NCI-H1092 treated with DMSO at 0.1 percent for 48 hours (cell line): ENCODE data around the gene PHLPP1.

Experiments used
- DNase-seq: peaks from one replicate; lab custom pipeline; 2025; lab: John Stamatoyannopoulos, UW

PHLPP1 gene

DNA sequence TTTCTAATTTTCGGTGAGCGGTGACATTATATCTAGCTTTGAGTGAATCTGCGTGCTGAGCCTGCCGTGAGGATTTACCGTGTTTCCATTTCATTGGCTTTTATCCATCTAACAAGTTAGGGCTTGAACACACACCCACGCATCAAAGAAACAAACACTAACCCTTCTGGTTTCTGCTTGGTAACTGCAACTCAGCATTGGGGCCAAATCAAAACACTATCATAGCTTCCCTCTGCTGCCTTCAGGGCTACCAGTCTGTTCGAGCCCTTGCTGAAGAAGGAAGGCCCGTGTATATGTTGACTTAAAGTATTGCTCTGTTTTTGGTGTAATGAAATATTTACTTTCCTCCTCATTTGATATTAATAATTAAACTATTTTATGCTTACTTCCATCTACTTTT is 227.2 kb downstream of the PHLPP1 start:
- DNase-seq = no peak

DNA sequence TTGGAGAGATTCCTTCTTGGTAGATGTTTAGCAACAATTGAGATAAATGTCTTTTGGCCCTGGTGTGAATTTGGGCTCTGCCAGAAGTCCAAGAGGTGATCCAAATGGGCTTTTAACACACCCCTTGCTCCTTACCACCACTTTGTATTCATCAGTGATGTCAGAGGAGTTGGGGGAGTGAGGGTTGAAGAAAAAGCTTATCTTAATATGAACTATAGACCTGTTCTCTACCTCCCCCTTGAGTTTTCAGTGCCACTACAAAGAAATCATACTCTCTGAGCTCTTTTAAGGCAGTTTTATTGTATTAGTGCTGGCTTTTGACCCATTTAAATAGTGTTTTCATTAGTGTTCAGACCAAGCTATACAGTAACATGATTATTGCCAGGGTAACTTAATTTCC is 229.1 kb downstream of the PHLPP1 start:
- no peak for DNase-seq

DNA sequence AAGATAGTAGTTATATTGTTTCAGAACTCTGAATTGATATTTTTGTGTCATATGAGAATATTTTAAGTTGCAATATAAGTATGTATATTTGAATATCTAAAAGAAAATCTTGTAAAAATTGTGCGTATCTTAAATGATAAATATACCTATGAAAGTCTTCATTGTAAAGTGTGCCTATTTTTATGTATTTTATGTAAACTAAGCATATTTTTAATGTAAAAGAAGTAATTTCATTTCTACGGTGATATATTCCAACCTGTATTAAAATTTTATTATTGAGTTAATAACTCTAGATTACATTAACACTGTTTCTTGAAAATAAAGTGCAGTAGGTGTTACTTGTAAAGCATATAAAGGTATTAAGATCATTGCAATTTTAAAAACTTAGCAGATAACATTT is 233.4 kb downstream of the PHLPP1 start:
- no peak for DNase-seq

DNA sequence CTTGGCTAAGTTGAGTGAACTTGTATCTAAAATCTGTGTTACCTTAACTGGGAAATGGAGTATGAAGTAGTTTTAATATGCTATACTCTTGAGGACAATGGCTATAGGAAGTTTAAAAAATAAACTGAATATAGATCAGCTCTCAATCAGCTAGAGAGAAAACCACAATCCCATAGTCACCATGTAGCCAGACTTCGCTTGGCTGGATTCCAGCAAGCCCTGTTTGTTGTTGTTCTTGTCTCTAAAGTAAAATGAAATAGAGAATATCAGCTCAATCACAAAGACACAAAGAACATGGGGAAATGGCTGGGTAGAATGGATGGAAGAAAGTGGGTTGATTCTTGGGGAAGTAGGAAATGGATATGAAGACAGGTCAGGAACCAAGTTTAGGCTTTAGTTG is 234.9 kb downstream of the PHLPP1 start:
- DNase-seq = no peak

DNA sequence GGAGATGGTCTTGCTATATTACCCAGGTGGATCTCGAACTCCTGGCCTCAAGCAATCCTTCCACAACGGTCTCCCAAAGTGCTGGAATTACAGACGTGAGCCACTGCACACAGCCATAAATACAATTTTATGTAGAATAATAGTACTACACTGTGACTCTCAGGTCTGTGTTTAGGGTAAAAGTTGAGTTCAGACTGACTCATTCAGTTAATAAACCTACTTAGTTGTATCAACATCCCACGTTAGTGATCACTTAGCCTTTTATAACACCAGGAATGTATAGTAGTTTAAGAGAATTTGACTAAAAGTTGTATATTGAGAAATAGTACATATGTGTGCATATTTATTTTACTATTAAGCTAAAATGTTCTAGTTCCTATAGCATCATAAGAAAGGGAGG is 237.5 kb downstream of the PHLPP1 start:
- DNase-seq = no peak

DNA sequence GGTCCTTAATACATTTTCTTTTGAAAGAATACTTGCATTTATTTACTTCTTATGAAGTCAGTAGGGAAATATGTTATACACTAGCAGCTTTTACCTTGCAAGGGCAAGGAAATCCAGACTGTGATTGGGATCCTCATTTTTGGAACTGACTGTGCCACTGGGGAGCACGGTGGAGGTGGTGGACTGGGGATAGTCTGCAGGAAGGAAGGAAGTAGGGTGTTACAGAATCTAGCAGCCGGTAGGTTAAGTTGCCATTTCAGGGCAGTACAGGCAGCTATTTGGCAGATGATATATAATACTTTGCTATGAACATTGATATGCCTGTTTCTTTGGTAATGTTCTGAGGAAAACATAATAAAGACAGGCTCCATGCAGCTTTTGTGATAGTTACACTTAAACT is 238.3 kb downstream of the PHLPP1 start:
- DNase-seq = no peak

DNA sequence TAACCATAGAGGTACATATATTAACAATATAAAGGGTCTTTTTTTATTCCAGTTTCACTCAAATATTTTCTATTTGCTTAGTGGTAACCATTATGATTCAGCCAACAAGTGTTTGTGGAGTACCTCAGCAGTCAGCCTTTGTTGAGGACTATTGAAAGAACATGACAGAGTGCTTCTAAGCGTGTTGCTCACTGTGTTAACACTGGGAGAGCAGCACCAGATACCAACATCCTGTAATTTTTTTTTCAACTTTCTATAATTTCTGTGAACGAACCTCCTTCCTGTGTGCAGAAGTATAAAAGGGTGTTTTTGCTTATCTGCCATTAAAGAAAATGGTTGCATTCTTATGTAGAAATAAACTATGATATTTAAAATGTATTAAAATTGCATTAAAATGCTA is 239.0 kb downstream of the PHLPP1 start:
- peak; percentile 19 for DNase-seq

DNA sequence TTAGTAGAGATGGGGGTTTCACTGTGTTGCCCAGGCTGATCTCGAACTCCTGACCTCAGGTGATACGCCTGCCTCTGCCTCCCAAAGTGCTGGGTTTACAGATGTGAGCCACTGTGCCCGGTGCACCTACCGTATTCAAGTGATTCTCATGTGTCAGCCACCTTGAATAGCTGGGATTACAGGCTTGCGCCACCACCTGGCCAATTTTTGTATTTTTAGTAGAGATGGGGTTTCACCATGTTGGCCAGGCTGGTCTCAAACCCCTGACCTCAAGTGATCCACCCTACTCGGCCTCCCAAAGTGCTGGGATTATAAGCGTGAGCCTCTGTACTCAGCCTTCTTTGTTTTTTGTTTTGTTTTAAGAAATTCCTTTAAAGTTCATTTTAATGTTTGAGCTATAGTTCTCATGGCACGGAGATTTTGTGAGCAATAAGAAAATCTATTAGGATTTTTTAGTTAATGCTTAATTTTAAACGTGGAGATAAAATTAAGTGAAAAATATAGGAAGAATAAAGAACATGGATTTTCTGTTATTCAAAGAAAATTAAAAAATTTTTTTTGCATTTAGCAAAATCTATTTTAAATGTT is 242.6 kb downstream of the PHLPP1 start:
- peak; percentile 67 for DNase-seq

DNA sequence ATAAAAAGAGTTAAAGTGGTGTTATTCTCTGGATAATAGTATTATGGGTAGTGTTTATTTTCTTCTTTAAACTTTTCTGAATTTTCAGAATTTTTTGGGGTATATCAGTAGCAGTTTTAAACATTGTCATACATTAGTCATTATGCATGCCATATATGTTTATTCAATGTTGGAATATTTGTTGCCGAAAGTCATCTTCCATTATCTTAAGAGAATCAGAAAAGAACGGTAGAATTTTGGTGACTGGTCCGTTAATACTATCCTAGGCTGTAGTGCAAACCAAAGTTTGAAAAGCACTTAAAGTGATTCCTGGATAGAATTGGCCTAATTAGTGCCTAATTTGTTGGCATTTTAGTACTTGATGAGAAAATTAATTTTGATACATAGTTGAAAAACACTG is 244.1 kb downstream of the PHLPP1 start:
- DNase-seq = no peak

DNA sequence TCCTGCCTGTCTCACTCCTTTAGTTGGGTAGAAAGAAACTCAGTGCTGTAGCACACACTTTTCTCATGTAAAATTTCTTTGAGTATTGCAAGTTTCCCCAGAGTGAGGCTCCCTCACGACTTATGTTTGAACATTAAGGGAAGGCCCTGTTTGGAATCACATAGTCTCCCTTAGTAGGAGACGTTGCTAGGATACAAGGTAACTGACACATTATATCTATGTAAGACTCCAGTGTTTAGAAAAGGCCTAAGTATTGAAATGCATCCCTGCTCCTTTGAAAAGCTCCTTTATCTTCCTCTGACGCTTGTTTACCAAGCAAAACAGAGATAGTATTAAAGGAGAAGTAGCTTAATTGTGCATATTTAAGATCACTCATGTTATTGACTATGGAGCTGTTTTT is 248.2 kb downstream of the PHLPP1 start:
- DNase-seq = peak; percentile 41

DNA sequence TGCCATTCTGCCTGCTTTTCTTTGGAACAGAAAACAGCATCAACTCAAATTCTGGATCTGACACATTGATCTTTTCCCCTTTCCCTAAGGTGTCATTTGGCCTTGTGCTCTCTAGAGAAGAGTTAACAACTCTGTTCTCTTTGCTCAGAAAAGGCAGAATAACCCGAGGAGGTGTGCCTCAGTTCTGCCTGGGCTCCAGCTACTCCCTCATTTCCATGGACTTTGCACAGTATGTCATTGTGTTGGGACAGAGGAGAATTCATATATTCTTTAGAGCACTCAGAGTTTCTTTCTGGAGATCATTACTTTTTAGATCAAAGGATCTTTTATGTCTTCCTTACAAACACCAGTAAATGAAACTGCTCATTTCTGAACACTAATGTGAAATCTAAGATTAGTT is 249.1 kb downstream of the PHLPP1 start:
- DNase-seq = no peak

DNA sequence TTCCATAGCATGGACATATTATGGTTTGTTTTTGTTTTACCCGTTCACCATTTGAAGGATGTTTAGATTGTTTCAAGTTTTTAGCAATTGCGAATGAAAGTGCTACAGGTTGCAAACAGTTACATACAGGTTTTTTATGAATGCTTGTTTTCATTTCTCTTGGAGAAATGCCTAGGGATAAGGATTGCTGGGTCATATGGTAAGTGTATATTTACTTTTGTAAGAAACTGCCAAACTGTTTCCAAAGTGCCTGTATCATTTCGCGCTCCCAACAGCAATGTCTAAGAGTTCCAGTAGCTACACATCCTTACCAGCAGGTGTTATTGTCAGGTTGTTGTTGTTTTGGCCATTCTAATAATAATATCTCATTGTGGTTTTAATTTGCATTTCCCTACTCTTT is 251.7 kb downstream of the PHLPP1 start:
- DNase-seq = no peak

DNA sequence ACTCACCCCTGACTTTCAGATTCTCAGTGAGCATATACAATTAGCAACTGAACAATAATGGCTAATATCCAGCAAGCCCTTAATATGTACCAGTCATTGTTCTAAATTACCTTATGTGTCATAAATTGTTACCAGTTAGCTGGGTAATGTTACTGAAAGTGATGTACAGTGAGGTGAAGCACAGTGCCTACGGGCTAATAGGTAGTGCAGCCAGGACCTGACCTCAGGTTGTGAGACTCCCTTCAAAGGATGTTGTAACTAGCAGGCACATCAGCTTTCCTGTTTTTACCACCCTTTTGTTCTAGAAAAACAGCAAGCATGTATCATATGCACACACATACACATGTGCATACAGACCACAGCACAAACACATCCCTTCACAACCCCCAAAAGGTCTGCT is 258.3 kb downstream of the PHLPP1 start:
- no peak for DNase-seq

DNA sequence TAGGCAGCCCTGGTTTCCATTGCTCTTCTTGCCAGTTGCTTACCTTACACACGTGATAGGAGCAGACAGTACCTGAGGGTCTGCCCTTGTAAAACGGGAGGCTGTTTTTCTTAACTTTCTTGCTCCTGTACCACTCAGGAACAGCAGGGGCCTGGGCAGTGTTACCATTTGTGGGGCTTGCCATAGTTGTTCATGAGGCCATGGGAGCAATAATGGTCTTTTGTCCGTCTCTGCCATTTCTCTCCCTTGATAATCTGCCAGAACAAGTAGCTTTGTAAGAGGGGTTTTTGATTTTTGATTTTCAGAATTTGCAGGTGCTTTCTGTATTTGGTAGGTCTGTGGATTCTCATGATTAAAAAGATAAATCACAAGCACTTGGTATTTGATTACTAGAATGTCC is 259.0 kb downstream of the PHLPP1 start:
- no peak for DNase-seq

DNA sequence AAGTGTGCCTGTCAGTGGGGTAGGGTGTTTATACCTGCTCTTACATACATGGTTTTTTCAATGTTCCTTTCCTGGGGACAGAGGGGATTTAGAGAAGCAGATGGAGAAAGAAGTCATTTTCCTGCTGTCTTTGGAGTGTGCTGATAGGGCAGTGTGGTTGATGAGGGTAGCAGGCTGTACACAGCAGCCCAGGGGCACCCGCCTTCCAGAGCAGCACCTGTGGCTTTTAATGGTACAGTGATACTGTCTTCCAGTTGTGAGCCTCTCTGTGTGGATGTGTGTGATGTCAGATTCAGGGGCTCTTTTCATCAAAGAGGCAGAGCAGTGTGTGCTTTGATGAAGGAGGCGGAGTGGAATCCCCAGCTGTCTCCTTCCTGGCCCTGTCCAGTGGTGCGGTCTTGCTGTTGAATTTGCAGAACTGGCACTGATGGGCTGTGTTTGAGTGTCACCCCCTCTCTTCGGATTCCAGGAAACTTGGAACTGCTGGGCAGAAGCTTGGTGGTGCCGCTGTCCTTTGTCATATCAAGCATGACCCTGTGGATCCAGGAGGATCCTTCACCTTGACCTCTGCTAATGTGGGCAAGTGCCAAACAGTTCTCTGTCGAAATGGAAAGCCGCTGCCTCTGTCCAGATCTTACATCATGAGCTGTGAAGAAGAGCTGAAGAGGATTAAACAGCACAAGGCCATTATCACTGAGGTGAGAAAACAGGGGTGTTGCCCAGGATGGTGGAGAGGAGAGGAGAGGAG is 259.8 kb downstream of the PHLPP1 start:
- DNase-seq = no peak

DNA sequence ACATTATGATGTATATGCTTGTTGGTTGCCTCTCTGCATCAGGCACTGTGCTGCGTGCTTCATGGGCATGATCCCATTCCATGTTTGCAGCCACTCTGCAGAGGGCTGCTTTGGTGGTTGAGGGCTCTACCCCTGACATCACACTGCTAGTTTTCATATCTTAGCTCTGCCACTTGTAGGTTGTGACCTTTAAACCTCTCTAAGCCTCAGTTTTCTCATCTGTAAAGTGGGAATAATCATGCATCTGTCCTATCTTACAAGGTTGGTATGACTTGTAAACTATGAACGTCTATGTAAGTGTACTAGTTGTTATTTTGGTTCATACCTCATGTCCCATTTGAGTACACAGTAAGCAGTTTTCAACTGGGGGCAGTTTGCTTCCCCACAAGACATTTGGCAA is 260.4 kb downstream of the PHLPP1 start:
- no peak for DNase-seq

DNA sequence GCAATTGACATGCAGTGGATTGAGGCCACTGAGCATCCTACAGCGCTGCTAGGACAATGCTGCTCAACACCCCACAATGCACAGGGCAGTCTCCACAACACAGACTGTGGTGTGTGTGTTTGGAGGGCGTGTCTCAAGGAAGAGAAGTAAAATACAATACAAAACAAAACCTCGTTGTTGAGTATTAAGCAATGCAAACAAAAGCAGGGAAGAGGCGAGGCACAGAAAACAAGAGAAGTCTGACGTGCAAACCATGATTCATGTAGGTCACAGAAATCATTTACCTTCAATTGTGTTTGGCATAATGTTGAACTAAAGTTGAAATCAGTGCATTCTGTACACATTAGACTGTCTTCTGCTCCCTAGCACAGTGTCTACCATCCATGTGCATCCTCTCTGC is 260.9 kb downstream of the PHLPP1 start:
- DNase-seq = no peak

DNA sequence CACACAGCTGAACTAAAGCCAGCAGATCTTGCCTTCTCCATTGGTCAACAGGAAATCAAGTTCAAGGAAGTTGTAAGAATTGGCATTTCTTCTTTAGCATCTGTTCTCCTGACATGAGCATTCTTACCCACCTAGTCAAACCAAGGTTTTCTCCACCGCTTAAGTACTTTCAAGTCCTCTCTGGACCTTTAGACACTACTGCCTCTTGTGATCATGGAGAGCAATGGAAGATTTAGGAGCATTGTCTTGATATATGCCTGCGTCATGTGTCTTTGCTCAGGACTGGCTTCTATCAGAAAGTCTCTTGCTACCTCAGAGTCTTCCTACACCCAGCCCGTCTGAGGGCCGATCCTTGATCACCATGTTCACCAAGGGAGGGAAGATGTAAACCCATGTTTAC is 262.2 kb downstream of the PHLPP1 start:
- no peak for DNase-seq

DNA sequence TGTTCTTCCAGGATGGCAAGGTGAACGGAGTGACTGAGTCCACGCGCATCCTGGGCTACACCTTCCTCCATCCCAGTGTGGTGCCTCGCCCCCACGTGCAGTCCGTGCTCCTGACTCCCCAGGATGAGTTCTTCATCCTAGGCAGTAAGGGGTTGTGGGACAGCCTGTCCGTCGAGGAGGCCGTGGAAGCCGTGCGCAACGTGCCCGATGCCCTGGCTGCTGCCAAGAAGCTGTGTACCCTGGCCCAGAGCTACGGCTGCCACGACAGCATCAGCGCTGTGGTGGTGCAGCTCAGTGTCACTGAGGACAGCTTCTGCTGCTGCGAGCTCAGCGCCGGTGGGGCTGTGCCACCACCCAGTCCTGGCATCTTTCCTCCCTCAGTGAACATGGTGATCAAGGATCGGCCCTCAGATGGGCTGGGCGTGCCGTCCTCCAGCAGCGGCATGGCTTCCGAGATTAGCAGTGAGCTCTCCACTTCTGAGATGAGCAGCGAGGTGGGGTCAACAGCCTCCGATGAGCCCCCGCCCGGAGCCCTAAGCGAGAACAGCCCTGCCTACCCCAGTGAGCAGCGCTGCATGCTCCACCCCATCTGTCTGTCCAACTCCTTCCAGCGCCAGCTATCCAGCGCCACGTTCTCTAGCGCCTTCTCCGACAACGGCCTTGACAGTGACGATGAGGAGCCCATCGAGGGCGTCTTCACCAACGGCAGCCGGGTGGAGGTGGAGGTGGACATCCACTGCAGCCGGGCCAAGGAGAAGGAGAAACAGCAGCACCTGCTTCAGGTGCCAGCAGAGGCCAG is 263.1 kb downstream of the PHLPP1 start:
- DNase-seq = no peak

DNA sequence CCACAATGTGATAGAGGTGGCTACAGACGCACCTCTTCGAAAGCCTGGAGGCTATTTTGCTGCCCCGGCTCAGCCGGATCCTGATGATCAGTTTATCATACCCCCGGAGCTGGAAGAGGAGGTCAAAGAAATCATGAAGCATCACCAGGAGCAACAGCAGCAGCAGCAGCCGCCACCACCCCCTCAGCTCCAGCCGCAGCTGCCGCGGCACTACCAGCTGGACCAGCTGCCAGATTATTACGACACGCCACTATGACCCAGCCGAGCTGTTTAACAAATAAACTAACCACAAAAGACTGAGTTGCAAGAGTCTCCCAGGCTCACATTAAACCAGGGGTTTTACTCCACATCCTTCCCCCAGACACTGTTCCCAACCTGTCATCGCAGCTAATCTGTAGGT is 263.8 kb downstream of the PHLPP1 start:
- peak; percentile 83 for DNase-seq

DNA sequence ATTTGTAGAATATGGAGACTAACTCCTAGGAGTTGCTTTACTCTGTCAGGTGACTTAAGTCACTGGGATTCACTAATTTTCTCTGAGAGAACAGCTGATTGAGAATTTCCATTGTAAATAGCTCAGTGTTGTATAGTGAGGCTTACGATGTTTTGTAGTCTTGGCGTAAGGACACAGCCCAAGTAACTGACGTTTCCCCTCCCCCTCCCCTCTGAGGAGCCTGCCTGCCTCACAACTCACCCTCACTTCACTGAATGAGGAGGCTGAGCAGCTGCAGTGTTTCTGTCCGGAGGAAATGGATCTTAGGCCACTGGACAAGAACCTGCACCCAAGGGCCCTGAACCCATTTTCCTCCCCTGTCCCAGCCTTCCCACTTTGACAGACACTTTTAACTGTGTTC is 264.6 kb downstream of the PHLPP1 start:
- no peak for DNase-seq

DNA sequence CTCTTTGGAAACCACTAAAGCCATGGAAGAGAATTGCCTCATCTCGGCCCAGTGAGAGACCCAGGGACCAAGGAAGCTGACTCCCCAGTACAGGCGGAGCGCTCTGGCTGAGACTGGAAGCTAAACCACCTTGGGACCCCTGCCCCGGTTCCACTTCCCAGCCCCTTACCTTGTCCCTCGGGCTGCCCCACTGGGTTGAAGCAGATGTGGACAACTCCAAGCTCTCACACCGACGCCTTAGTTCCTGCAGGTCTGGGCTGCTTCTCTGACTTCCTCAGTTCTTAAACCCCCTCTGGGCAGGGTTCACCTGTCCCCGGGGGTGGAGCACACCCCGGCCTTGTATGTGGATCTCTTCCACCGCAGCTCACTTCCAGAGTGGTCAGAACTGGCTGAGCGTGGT is 266.2 kb downstream of the PHLPP1 start:
- DNase-seq = no peak

DNA sequence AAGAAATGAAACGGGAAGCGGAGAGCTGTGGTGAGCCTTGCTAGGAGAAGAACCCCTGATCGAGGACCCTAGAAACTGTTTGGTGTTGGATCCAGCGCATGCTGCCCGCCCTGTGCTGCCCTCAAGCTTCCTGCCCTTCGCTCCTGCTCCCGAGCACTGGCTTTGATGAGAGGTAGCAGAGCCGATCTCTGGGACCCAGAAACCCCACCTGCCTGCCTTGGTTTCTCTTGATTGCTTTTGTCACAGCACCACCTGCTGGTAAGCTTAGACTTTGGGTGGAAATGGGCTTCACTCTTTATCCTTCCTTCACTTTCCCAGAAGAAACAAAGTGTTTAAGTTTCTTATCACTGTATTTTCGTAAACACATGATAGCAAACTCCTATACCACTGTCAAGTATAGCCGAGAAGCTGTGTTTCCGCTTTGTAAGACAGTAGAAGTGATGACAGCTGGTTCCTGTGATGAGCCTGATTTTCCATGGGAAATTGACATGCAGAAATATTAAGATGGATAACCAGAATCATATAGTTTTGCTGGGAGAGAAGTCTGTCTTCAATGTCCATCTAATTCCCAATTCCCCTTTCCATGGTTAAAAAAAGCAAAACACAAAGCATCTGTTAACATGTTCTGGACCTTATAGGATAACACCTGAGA is 267.4 kb downstream of the PHLPP1 start:
- DNase-seq = peak; percentile 60
